ENCODE results near the gene SNX5.

SNX5 gene

GRCh38 chr20:17946572-17947473 is 21.8 kb downstream of the SNX5 start:
- ChIA-PET POLR2A (no interaction called here), CTCF (no interaction called here)
- no peak for DNase-seq (ENCODE audit: extremely low spot score)
- TF ChIP-seq TARDBP (IDR thresholded peaks at IDR 0.05) (no peak), LEF1 (IDR thresholded peaks at IDR 0.05; ENCODE audit: borderline replicate concordance) (no peak), SP1 (IDR thresholded peaks at IDR 0.05) (no peak), ELF4 (IDR thresholded peaks at IDR 0.05) (no peak)
- TF ChIP-seq, protein P1, sequence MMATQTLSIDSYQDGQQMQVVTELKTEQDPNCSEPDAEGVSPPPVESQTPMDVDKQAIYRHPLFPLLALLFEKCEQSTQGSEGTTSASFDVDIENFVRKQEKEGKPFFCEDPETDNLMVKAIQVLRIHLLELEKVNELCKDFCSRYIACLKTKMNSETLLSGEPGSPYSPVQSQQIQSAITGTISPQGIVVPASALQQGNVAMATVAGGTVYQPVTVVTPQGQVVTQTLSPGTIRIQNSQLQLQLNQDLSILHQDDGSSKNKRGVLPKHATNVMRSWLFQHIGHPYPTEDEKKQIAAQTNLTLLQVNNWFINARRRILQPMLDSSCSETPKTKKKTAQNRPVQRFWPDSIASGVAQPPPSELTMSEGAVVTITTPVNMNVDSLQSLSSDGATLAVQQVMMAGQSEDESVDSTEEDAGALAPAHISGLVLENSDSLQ (IDR thresholded peaks at IDR 0.05) = no peak

DNA sequence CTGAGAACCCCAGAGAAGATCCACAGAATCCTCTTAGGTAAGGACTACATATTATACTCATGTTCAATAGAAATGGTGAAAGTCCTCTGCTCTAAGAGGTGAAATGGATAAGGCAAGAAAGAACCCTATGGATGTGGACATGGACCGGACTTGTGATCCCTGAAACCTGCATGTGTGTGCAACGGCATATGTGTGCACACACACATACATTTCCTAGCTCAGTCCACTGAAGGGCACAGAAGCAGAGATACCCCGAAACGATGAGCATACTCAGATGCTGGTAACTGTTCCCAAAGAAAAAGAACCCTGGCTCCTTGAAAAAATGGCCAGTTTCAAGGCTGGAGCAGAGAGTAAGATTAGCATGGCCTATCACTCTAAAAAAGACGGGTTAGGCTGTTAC is 22.6 kb downstream of the SNX5 start:
- CTCF ChIA-PET = no interaction called here
- TF ChIP-seq FOXM1 (IDR thresholded peaks at IDR 0.05; ENCODE audit: borderline replicate concordance) (no peak), ARNT (IDR thresholded peaks at IDR 0.05) (no peak), NFRKB (IDR thresholded peaks at IDR 0.05) (no peak), ZNF384 (IDR thresholded peaks at IDR 0.05) (no peak), FOXA1 (IDR thresholded peaks at IDR 0.05) (no peak), HDGF (IDR thresholded peaks at IDR 0.05; ENCODE audit: borderline replicate concordance) (no peak), SUZ12 (IDR thresholded peaks at IDR 0.05) (no peak), FOXK2 (IDR thresholded peaks at IDR 0.05) (no peak), L3MBTL2 (conservative IDR thresholded peaks at IDR 0.05) (no peak), LEF1 (IDR thresholded peaks at IDR 0.05; ENCODE audit: borderline replicate concordance) (no peak), CTBP1 (IDR thresholded peaks at IDR 0.05; ENCODE audit: borderline replicate concordance) (no peak), SP1 (IDR thresholded peaks at IDR 0.05) (no peak), ELF4 (IDR thresholded peaks at IDR 0.05) (no peak), BHLHE40 (IDR thresholded peaks at IDR 0.05; ENCODE audit: borderline replicate concordance) (no peak), TARDBP (IDR thresholded peaks at IDR 0.05) (no peak)
- TF ChIP-seq, protein P1 (IDR thresholded peaks at IDR 0.05) = no peak
- DNase-seq (ENCODE audit: extremely low spot score) = no peak
- POLR2A ChIA-PET = no interaction called here

GRCh38 chr20:17944854-17945474 is 23.6 kb downstream of the SNX5 start:
- POLR2A ChIA-PET = no interaction called here
- TF ChIP-seq ARNT (IDR thresholded peaks at IDR 0.05) (no peak), L3MBTL2 (conservative IDR thresholded peaks at IDR 0.05) (no peak), FOXM1 (IDR thresholded peaks at IDR 0.05; ENCODE audit: borderline replicate concordance) (no peak), HDGF (IDR thresholded peaks at IDR 0.05; ENCODE audit: borderline replicate concordance) (no peak), NFRKB (IDR thresholded peaks at IDR 0.05) (no peak), CTBP1 (IDR thresholded peaks at IDR 0.05; ENCODE audit: borderline replicate concordance) (no peak), BHLHE40 (IDR thresholded peaks at IDR 0.05; ENCODE audit: borderline replicate concordance) (no peak), SP1 (IDR thresholded peaks at IDR 0.05) (no peak), ELF4 (IDR thresholded peaks at IDR 0.05) (no peak), FOXK2 (IDR thresholded peaks at IDR 0.05) (no peak), LEF1 (IDR thresholded peaks at IDR 0.05; ENCODE audit: borderline replicate concordance) (no peak), FOXA1 (IDR thresholded peaks at IDR 0.05) (no peak), SUZ12 (IDR thresholded peaks at IDR 0.05) (no peak), ZNF384 (IDR thresholded peaks at IDR 0.05) (no peak)
- TF ChIP-seq, protein P1 (IDR thresholded peaks at IDR 0.05) = no peak

GRCh38 chr20:17943343-17943742 is 25.3 kb downstream of the SNX5 start:
- ChIA-PET CTCF (no interaction called here), POLR2A (no interaction called here)
- no peak for DNase-seq (ENCODE audit: extremely low spot score)
- TF ChIP-seq FOXM1 (IDR thresholded peaks at IDR 0.05; ENCODE audit: borderline replicate concordance) = no peak
- TF ChIP-seq NFRKB (IDR thresholded peaks at IDR 0.05) = no peak
- TF ChIP-seq BHLHE40 (IDR thresholded peaks at IDR 0.05; ENCODE audit: borderline replicate concordance) = no peak
- TF ChIP-seq CTBP1 (IDR thresholded peaks at IDR 0.05; ENCODE audit: borderline replicate concordance) = no peak
- no peak for TF ChIP-seq ELF4 (IDR thresholded peaks at IDR 0.05)
- no peak for TF ChIP-seq FOXK2 (IDR thresholded peaks at IDR 0.05)
- no peak for TF ChIP-seq FOXA1 (IDR thresholded peaks at IDR 0.05)
- TF ChIP-seq LEF1 (IDR thresholded peaks at IDR 0.05; ENCODE audit: borderline replicate concordance) = no peak

More at GRCh38 chr20:17944854-17945474, 23.6 kb downstream of the SNX5 start:
- CTCF ChIA-PET = interaction anchor here (1.4 kb wide), 1 partner anchor 13 kb away, joined by 3 read pairs; no protein-coding TSS in a partner anchor
- no peak for DNase-seq (ENCODE audit: extremely low spot score)

- TF ChIP-seq FOXA1 (IDR thresholded peaks at IDR 0.05) = no peak
- no peak for TF ChIP-seq ZNF384 (IDR thresholded peaks at IDR 0.05)
- TF ChIP-seq FOXM1 (IDR thresholded peaks at IDR 0.05; ENCODE audit: borderline replicate concordance) = no peak
- TF ChIP-seq NFRKB (IDR thresholded peaks at IDR 0.05) = no peak
- TF ChIP-seq HDGF (IDR thresholded peaks at IDR 0.05; ENCODE audit: borderline replicate concordance) = no peak
- no peak for TF ChIP-seq LEF1 (IDR thresholded peaks at IDR 0.05; ENCODE audit: borderline replicate concordance)
- TF ChIP-seq, protein P1 (IDR thresholded peaks at IDR 0.05) = no peak
- CTCF ChIA-PET = no interaction called here
- DNase-seq (ENCODE audit: extremely low spot score) = no peak
- POLR2A ChIA-PET = no interaction called here
Observed at GRCh38 chr20:17941826-17942196, 26.8 kb downstream of the SNX5 start.
